ENCODE measurements around the gene NFATC2. TPM values are rescaled to one million over a fixed set of nuclear protein-coding genes. Genes with fewer than 3 reads are reported as not detected.

Gene NFATC2
- total RNA-seq, 1 donor from 2014 or later: not detected

DNA sequence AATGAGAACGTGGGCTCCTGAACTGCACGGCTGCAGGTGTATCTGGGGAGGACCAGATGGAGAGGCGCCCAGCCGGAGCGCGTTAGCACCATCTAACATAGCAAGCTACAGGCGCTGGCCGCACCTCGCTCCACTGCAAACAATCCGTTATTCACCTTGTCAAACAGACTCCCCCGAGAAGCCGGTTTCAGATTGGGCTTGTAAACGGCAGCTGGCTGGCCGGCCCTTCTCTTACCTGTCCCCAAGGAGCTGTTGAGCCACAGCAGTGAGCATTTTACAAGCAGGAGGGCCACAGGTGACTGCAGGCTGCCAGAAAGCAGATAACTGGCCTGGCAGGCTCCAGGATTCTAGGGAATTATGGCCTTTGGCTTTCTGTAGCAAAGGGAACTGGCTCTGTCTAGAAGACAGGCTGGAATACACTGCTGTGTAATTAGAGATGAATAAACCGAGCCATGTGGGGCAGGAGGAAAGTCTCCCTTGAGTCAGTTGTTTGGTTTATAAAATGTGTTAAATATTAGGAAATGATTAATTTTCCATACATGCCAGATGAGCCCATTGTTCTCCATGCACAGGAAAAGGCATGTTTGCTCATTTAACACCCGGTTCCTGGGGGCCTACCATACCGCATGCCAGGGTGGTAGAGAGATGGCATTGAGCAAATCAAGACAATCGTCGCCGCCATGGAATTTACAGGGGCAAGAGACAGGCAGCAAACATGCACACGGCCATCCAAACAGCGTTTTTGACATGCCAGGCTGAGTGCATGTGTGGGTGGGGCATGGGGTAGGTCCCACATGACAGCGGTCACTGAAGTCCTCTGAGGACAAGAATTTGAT lies 159.3 kb downstream of the NFATC2 start:
- TF ChIP-seq, protein P1, sequence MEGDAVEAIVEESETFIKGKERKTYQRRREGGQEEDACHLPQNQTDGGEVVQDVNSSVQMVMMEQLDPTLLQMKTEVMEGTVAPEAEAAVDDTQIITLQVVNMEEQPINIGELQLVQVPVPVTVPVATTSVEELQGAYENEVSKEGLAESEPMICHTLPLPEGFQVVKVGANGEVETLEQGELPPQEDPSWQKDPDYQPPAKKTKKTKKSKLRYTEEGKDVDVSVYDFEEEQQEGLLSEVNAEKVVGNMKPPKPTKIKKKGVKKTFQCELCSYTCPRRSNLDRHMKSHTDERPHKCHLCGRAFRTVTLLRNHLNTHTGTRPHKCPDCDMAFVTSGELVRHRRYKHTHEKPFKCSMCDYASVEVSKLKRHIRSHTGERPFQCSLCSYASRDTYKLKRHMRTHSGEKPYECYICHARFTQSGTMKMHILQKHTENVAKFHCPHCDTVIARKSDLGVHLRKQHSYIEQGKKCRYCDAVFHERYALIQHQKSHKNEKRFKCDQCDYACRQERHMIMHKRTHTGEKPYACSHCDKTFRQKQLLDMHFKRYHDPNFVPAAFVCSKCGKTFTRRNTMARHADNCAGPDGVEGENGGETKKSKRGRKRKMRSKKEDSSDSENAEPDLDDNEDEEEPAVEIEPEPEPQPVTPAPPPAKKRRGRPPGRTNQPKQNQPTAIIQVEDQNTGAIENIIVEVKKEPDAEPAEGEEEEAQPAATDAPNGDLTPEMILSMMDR (IDR thresholded peaks at IDR 0.05; ENCODE audit: insufficient read depth, low read length, severe bottlenecking): no peak
- DNase-seq (ENCODE audit: low read depth): peak; percentile 41
- no peak for FAIRE-seq

DNA sequence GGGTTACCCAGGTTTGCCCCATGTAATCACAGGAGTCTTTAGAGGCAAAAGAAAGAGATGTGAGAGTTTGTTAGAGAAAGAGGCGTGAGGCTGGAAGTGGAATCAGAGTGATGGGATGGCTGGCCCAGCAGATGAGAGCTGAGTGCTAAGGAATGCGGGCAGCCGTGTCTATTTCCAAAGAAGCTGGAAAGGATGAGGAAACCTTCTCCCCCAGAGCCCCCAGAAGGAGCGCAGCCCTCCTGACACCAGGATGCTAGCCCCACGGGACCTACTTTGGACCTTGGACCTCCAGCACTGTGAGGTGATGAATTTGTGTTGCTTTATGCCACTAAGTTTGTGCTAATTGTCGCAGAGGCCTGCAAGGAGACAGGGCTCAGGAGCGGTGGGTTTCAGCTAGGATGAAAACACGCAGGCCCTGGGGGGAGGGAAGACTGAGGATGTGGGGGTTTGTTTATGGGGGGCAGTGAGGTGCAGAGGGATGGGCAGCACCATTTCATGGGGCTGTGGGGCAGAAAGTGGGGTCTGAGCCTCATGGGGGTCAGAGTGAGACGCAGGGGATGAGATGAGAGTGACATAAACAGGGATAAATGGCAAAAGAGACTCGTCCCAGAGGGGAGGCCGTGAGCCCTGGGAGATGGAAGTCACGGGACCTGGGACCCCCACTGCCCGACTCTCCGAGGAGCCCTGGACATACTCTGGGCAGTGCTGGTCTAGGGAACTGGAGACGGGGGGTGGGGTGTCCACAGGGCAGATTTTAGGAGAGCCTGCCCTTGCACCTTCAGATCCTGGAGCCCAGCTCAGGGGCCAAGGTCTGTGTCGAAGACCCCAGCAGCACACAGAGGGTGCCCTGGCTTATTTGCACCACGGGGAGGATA lies 160.2 kb downstream of the NFATC2 start:
- no peaks in the 10 kb centered on the region for H3K27me3 ChIP-seq (ENCODE audit: control insufficient read depth, insufficient read depth, low read length)
- no peak for DNase-seq (ENCODE audit: low read depth)
- H3K4me3 ChIP-seq (ENCODE audit: low read depth, low read length): no peak overlapping the region
- FAIRE-seq: no peak
- H3K36me3 ChIP-seq (ENCODE audit: control insufficient read depth, insufficient read depth, low read length): no peaks in the 10 kb centered on the region
- TF ChIP-seq, protein P1 (IDR thresholded peaks at IDR 0.05; ENCODE audit: insufficient read depth, low read length, severe bottlenecking): no peak

More for the DNA sequence above, 159.3 kb downstream of the NFATC2 start:
- Histone ChIP-seq H3K4me3 (ENCODE audit: low read depth, low read length) (no peak overlapping the region), H3K27me3 (ENCODE audit: control insufficient read depth, insufficient read depth, low read length) (no peaks in the 10 kb centered on the region), H3K36me3 (ENCODE audit: control insufficient read depth, insufficient read depth, low read length) (no peaks in the 10 kb centered on the region)

DNA sequence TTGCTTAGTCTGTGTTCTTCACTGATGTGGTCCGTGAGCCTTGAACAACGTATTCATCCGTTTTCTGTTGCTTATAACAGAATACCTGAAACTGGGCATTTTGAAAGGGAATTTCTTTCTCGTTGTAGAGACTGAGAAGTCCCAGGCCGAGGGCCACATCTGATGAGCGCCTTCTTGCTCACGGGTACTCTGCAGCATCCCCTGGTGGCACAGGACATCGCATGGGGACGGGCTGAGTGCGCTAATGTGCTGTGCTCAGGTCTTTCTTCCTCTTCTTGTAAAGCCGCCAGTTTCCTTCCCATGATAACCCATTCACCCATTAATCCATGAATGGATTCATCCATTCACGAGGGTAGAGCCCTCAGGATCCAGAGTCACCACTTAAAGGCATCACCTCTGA lies 161.0 kb downstream of the NFATC2 start:
- FAIRE-seq (no peak), DNase-seq (ENCODE audit: low read depth) (no peak)
- TF ChIP-seq, protein P1 (IDR thresholded peaks at IDR 0.05; ENCODE audit: insufficient read depth, low read length, severe bottlenecking): no peak
- no peaks in the 10 kb centered on the region for H3K36me3 ChIP-seq (ENCODE audit: control insufficient read depth, insufficient read depth, low read length)
- no peak overlapping the region for H3K4me3 ChIP-seq (ENCODE audit: low read depth, low read length)
- no peaks in the 10 kb centered on the region for H3K27me3 ChIP-seq (ENCODE audit: control insufficient read depth, insufficient read depth, low read length)

DNA sequence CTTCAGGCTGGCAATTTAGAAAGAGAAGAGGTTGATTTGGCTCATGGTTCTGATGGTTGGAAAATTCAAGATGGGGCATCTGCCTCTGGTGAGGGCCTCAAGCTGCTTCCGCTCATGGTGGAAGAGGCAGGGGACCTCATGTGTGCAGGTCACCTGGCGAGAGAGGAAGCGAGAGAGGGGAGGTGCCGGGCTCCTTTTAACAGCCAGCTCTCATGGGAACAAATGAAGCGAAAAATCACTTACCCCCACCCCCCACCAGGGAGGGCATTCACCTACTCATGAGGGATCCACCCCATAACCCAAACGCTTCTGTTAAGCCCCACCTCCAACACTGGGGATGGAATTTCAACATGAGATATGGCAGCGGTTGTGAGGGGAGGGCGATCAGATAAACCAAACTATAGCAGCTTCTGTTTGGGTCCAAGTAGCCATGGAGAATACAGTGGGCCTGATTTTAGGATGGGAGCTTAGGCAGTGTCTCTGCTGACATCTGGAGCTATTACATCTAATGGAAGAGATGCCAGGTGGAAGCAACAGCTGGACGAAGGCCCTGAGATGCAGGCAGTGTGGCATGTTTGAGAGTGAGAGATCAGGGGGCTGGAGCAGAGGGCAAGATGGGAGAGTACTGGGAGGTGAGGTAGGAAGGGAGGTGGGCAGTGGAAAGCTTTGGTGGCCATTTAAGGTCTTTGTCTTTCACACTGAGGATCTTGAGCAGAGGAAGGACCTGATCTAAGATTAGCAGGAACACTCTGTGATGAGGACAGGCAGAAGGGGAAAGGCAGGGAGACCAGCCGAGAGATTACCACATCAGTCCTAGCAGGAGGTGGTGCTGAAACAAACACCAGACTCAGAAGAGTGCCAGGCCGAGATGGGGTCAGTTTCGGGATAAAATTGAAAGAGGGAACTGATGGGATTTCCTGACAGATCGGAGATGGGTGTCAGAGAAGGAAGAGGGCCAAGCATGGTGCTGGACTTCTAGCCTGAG lies 161.8 kb downstream of the NFATC2 start:
- Histone ChIP-seq H3K27me3 (ENCODE audit: control insufficient read depth, insufficient read depth, low read length) (no peaks in the 10 kb centered on the region), H3K4me3 (ENCODE audit: low read depth, low read length) (no peak overlapping the region), H3K36me3 (ENCODE audit: control insufficient read depth, insufficient read depth, low read length) (no peaks in the 10 kb centered on the region)
- FAIRE-seq (peak; percentile 47), DNase-seq (ENCODE audit: low read depth) (no peak)
- TF ChIP-seq, protein P1 (IDR thresholded peaks at IDR 0.05; ENCODE audit: insufficient read depth, low read length, severe bottlenecking): no peak

GRCh38 chr20:51379601-51380341 lies 162.7 kb downstream of the NFATC2 start:
- Histone ChIP-seq H3K4me3 (ENCODE audit: low read depth, low read length) (no peak overlapping the region), H3K27me3 (ENCODE audit: control insufficient read depth, insufficient read depth, low read length) (no peaks in the 10 kb centered on the region), H3K36me3 (ENCODE audit: control insufficient read depth, insufficient read depth, low read length) (no peaks in the 10 kb centered on the region)
- DNase-seq (ENCODE audit: low read depth): no peak
- TF ChIP-seq, protein P1 (IDR thresholded peaks at IDR 0.05; ENCODE audit: insufficient read depth, low read length, severe bottlenecking): no peak
- no peak for FAIRE-seq

Data from bronchial epithelial cell (primary cell).